ENCODE data around the gene UBR3. TPM values are rescaled to one million over a fixed set of nuclear protein-coding genes. Genes with fewer than 3 reads are reported as not detected.

UBR3 gene
- total RNA-seq, 1 experiment from 2014 or later: 21.9 TPM

DNA sequence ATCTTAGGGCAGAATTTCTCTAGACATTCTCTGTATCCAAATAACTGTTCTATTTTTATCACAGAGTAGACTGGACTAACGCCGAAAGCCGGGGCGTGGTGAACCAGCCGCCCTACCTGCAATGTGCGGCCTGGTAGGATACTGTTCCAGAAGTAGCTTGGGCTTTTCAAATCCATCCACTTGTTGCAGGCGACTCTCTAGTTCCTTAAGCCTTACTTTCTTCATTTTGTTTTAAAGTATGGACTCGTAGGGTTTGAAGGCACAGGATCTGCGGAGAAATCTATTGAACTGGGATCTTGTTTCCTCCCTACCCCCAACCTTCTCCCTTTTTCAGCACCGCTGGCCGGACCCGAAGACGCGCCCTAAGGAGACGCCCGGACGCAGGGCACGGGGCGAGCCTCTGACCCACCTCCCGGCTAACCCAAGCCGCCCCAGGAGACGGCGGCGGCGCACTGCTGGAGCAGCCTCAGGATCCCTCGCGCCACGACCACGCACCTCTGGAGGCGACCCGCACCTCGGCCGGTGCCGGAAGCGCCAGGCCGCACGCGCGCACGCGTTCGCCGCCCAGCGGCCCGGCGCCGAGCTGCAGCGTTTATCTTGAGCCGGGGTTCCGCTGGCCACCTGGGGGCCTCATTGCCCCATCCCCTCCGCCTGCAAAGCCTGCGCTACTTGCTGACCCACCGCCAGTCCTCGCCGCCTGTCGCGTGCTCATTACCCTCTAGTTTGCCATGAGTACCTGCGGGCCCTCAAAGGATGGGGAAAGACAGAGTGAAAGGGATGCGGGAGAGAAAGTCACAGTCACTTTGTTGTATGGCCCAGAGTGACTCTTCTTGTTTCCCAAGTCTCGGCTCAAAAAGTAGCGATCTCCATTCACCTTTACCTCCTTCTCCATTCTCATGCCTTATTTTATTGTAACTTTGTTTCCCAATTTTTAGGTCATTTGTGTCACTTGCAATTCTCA is 2.6 kb upstream of the UBR3 start, which contains the start of gene METTL5:
Gene METTL5, minus strand, starts transcription at position 533 of the 961 bp plus-strand sequence. Its CDS starts 308 bp downstream, at position 225.
- Histone ChIP-seq H3K23ac (ENCODE audit: insufficient read length, low read depth, low read length) (peak within 1 kb of the TSS; percentile 84), H2BK12ac (ENCODE audit: insufficient read length, low read depth, low read length) (no peak within 1 kb of the TSS), H2BK5ac (ENCODE audit: insufficient read length, low read length) (no peak within 1 kb of the TSS), H3K27me3 (ENCODE audit: insufficient read depth, low read length) (no peaks in the 10 kb centered on the region), H2BK20ac (ENCODE audit: low read depth, low read length, poor library complexity, severe bottlenecking) (no peak within 1 kb of the TSS), H4K8ac (replicated peaks; ENCODE audit: insufficient read length, low read depth, low read length) (no peak within 1 kb of the TSS), H2BK15ac (ENCODE audit: low read depth, low read length) (no peak within 1 kb of the TSS), H3T11ph (ENCODE audit: low read length) (no peak within 1 kb of the TSS), H3K27ac (ENCODE audit: insufficient read length, low read depth, low read length) (no peak within 1 kb of the TSS), H3K79me2 (ENCODE audit: insufficient read depth, low read length) (peaks cover 3% of the 10 kb centered on the region; the same call in 1 of the 2 replicates), H3K4me2 (ENCODE audit: insufficient read depth, insufficient read length, low read length) (peak within 1 kb of the TSS; percentile 100), H3K56ac (ENCODE audit: insufficient read length, low read depth, low read length) (no peak within 1 kb of the TSS), H3K4me1 (ENCODE audit: insufficient read depth, low read length) (no peaks in the 10 kb centered on the region), H4K91ac (ENCODE audit: insufficient read length, low read depth, low read length) (no peak within 1 kb of the TSS), H4K20me1 (ENCODE audit: control insufficient read depth, insufficient read depth, insufficient read length) (peaks cover 3% of the 10 kb centered on the region), H3K23me2 (ENCODE audit: insufficient read length, low read depth, low read length, poor library complexity, severe bottlenecking) (peaks cover 11% of the 10 kb centered on the region), H3K14ac (ENCODE audit: insufficient read depth, low read length) (peak within 1 kb of the TSS; percentile 81), H4K5ac (ENCODE audit: insufficient read length, low read depth, low read length) (no peak within 1 kb of the TSS), H3K18ac (ENCODE audit: insufficient read length, low read depth, low read length) (peak within 1 kb of the TSS; percentile 82), H2AFZ (ENCODE audit: low read length) (peak within 1 kb of the TSS; percentile 95), H2BK120ac (ENCODE audit: low read depth, low read length, poor library complexity, severe bottlenecking) (no peak within 1 kb of the TSS), H3K9me3 (ENCODE audit: control insufficient read depth, low read depth, low read length) (no peaks in the 10 kb centered on the region), H3K4ac (ENCODE audit: low read depth, low read length) (no peak within 1 kb of the TSS), H2AK5ac (ENCODE audit: insufficient read length, low read length) (no peak within 1 kb of the TSS), H3K79me1 (ENCODE audit: insufficient read depth, low read depth, low read length, poor library complexity, severe bottlenecking) (no peaks in the 10 kb centered on the region), H3K9ac (ENCODE audit: extremely low read depth, insufficient read length, low read length) (peak within 1 kb of the TSS; percentile 81)
- H3K4me1 Mint-ChIP-seq: peaks cover 26 to 30% of the 10 kb centered on the region in 2 experiments
- DNase-seq: peak; percentile 91
- peak; percentile 98 for TF ChIP-seq CTCF (conservative IDR thresholded peaks at IDR 0.05)
- peaks cover 8 to 27% (median 21%) of the 10 kb centered on the region in 3 experiments for H3K36me3 Mint-ChIP-seq (ENCODE audit: insufficient read depth in 1 of 3, low read depth in 3 of 3)
- peaks cover 0 to 3% of the 10 kb centered on the region in 2 experiments; a peak in 2 of 5 replicates for H3K9me3 Mint-ChIP-seq
- H3K27ac Mint-ChIP-seq: peak within 1 kb of the TSS; percentile 4 to 73 (median 35); a peak in 4 of 7 replicates
- H3K27me3 Mint-ChIP-seq (ENCODE audit: low read depth): peaks cover 9% of the 10 kb centered on the region
- WGBS (ENCODE audit: extremely low coverage, insufficient read length, low lambda C conversion rate): no CpG with 5 or more reads among the region's 61 CpGs
- H3K4me3 Mint-ChIP-seq: peak within 1 kb of the TSS; percentile 73 to 87

Data from H9 (cell line).